Measurements from ENCODE around the gene PKMYT1.

DNA sequence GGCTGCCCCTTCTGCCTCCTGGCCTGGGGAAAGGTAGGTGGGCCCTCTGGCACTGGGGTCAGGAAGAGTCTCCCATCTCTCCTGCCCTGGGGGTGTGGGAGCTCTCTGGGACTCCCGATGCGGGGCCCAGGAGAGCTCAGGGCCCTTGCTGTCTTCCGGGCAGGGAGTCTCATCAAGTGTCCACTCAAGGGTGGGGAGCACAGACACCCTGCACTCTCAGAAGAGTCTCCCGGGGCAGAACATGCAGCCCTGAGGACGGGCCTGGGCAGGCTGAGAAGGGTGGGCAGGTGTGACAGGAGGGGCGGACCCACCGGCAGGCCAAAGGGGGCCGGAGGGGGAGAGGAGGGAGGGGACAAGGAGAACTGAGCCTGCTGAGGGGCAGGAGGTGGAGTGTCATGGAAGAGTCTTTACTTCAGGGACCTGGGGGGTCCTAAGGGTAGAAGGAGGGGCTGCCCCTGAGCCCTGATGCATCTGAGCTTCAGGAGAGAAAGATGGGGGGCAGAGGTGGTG lies 8.4 kb upstream of the PKMYT1 start:
- TF ChIP-seq, protein P1, sequence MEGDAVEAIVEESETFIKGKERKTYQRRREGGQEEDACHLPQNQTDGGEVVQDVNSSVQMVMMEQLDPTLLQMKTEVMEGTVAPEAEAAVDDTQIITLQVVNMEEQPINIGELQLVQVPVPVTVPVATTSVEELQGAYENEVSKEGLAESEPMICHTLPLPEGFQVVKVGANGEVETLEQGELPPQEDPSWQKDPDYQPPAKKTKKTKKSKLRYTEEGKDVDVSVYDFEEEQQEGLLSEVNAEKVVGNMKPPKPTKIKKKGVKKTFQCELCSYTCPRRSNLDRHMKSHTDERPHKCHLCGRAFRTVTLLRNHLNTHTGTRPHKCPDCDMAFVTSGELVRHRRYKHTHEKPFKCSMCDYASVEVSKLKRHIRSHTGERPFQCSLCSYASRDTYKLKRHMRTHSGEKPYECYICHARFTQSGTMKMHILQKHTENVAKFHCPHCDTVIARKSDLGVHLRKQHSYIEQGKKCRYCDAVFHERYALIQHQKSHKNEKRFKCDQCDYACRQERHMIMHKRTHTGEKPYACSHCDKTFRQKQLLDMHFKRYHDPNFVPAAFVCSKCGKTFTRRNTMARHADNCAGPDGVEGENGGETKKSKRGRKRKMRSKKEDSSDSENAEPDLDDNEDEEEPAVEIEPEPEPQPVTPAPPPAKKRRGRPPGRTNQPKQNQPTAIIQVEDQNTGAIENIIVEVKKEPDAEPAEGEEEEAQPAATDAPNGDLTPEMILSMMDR (IDR thresholded peaks at IDR 0.05) = no peak
- no peak for TF ChIP-seq POLR2A (IDR thresholded peaks at IDR 0.05)

All from testis (tissue), 2 donors.